ENCODE data around the gene CIAO3. TPM values are rescaled to one million over a fixed set of nuclear protein-coding genes. Genes with fewer than 3 reads are reported as not detected.

Gene CIAO3
- total and polyA plus RNA-seq, 10 of the 15 experiments (the other 5 are each of a cell fraction or from before 2014, with no cell fraction given): 1.4 to 37.5 (median 30.8) TPM

GRCh38 chr16:720447-720989, 20.3 kb downstream of the CIAO3 start:
- Histone ChIP-seq H3K9ac (ENCODE audit: control insufficient read depth, insufficient read depth, low read length) (peak overlapping the region; percentile 91), H4K20me1 (ENCODE audit: control insufficient read depth, insufficient read depth) (0 out of 2 replicates have a peak, but pooled peaks cover 2% of the 10 kb centered on the region), H3K9me3 (replicated peaks; ENCODE audit: control insufficient read depth, insufficient read depth, low read length) (no peaks in the 10 kb centered on the region), H3K27me3 (replicated peaks in 1 of 2; ENCODE audit: control insufficient read depth in 2 of 2, insufficient read depth in 2 of 2, low read length in 1 of 2) (no peaks in the 10 kb centered on the region), H3K79me2 (ENCODE audit: control insufficient read depth, insufficient read depth, low read length) (no peaks in the 10 kb centered on the region; the same call in 1 of the 2 replicates), H3K4me1 (ENCODE audit: control insufficient read depth, insufficient read depth, low read length) (peaks cover 13% of the 10 kb centered on the region), H3K4me3 (peak overlapping the region; percentile 86), H3K27ac (ENCODE audit: control insufficient read depth, insufficient read depth) (peak overlapping the region; percentile 87), H2AFZ (ENCODE audit: control insufficient read depth, low read depth, low read length) (peak overlapping the region; percentile 92), H3K36me3 (ENCODE audit: control insufficient read depth in 2 of 2, insufficient read depth in 2 of 2, low read length in 1 of 2) (no peaks in the 10 kb centered on the region), H3K4me2 (ENCODE audit: control insufficient read depth, insufficient read depth) (peak overlapping the region; percentile 69)
- ChIA-PET RAD21 (ENCODE audit: unreplicated experiment) (interaction anchor here (0.8 to 2.4 kb wide), 6 partner anchors 8 to 67 kb away, joined by 3 to 10 read pairs (median 3); partner anchors contain the start of genes CHTF18, RPUSD1 and STUB1), SMC1A (ENCODE audit: uncharacterized antibody, unreplicated experiment) (interaction anchor here (0.8 to 1.3 kb wide), 4 partner anchors 8 to 68 kb away, joined by 3 to 4 read pairs (median 3); partner anchors contain the start of genes CHTF18 and RPUSD1), POLR2A (interaction anchor here (0.5 to 2.5 kb wide), 8 partner anchors 8 to 372 kb away, joined by 3 to 29 read pairs (median 8); partner anchors contain the start of genes CHTF18, CIAO3 and RPUSD1), CTCF (interaction anchor here (0.7 to 2.5 kb wide), 12 partner anchors 9 to 68 kb away, joined by 3 to 16 read pairs (median 4); partner anchors contain the start of genes CHTF18, CIAO3, RPUSD1 and WDR24)
- ATAC-seq: peak; percentile 61
- intact Hi-C loops (cut with micrococcal nuclease; ENCODE audit: unreplicated experiment) (loop anchor here (2.0 kb wide), 2 partner anchors 20 to 36 kb away; partner anchors contain the start of genes CIAO3 and JMJD8), in situ Hi-C loops (cut with MboI) (no loop called here)
- WGBS (ENCODE audit: insufficient coverage, insufficient replicate concordance, low lambda C conversion rate, missing lambda C conversion rate): under 1% methylated on average over 37 of the region's 38 CpGs
- BruUV-seq (replicated peaks): no TSS peak
- no peak for DNase-seq (ENCODE audit: low read depth, low spot score)
- FAIRE-seq: no peak
- no peak for TF ChIP-seq MYC (IDR thresholded peaks at IDR 0.05; ENCODE audit: insufficient read depth, insufficient read length, insufficient replicate concordance, low read length, severe bottlenecking)
- TF ChIP-seq IRF4 (IDR thresholded peaks at IDR 0.05; ENCODE audit: low read depth, low read length): no peak
- peak; percentile 32; the same call in 1 of the 2 replicates for TF ChIP-seq CREM (IDR thresholded peaks at IDR 0.05; ENCODE audit: low read depth)
- no peak for TF ChIP-seq FOXK2 (IDR thresholded peaks at IDR 0.05)
- TF ChIP-seq NFIC (IDR thresholded peaks at IDR 0.05; ENCODE audit: low read depth, low read length): no peak
- TF ChIP-seq ZNF687 (IDR thresholded peaks at IDR 0.05): no peak
- TF ChIP-seq ATF3 (IDR thresholded peaks at IDR 0.05; ENCODE audit: borderline replicate concordance, extremely low read depth, low read depth, low read length): no peak
- no peak for TF ChIP-seq STAT1 (conservative IDR thresholded peaks at IDR 0.05)
- no peak for TF ChIP-seq TCF7 (IDR thresholded peaks at IDR 0.05; ENCODE audit: borderline replicate concordance)
- no peak for TF ChIP-seq GATAD2B (conservative IDR thresholded peaks at IDR 0.05; ENCODE audit: low read depth)
- TF ChIP-seq NBN (IDR thresholded peaks at IDR 0.05): 0 out of 2 replicates have a peak, but pooled peaks have one; percentile 56
- no peak for TF ChIP-seq TBL1XR1 (IDR thresholded peaks at IDR 0.05; ENCODE audit: low read depth, low read length)
- peak; percentile 41 to 60; a peak in 1 of 4 replicates for TF ChIP-seq IKZF2 (IDR thresholded peaks at IDR 0.05)
- no peak for TF ChIP-seq SRF (IDR thresholded peaks at IDR 0.05; ENCODE audit: low read depth in 2 of 2, low read length in 2 of 2)
- no peak for TF ChIP-seq HCFC1 (IDR thresholded peaks at IDR 0.05; ENCODE audit: low read length)
- TF ChIP-seq PKNOX1 (IDR thresholded peaks at IDR 0.05): peak; percentile 29; the same call in 1 of the 2 replicates
- no peak for TF ChIP-seq ZNF274 (IDR thresholded peaks at IDR 0.05; ENCODE audit: insufficient read depth, insufficient read length)
- TF ChIP-seq CHD2 (IDR thresholded peaks at IDR 0.05; ENCODE audit: borderline replicate concordance, low read depth, low read length): 0 out of 2 replicates have a peak, but pooled peaks have one; percentile 54
- no peak for TF ChIP-seq KAT2A (conservative IDR thresholded peaks at IDR 0.05; ENCODE audit: control insufficient read depth, low read depth, low read length)
- TF ChIP-seq RFX5 (IDR thresholded peaks at IDR 0.05; ENCODE audit: low read depth, low read length): no peak

Data from GM12878 (cell line).